HG02870 (cell line): ENCODE measurements around the gene DYRK3.
A peak's percentile ranks its signal among the peaks of the same experiment; 100 is the strongest.
"Not testable (repeated sequence)": the region's sequence is repeated elsewhere in the genome, so short reads cannot be mapped to it uniquely, and the experiment has no call there.

ENCODE experiments used
- ATAC-seq: cut with Tn5 transposase; IDR thresholded peaks from one replicate; pipeline ENCODE4 v1.9.1; 2021; ENCODE audit warnings: mild to moderate bottlenecking, moderate library complexity; ENCODE audit not compliant: unreplicated experiment

Gene DYRK3

GRCh38 chr1:206635080-206635977, at the start of gene DYRK3:
DYRK3 (plus strand) TSS chr1:206635536; CDS start chr1:206635704, 168 bp downstream.
- peak; percentile 82 for ATAC-seq

GRCh38 chr1:206586501-206587445, 48.6 kb upstream of the DYRK3 start:
- no peak for ATAC-seq

DNA sequence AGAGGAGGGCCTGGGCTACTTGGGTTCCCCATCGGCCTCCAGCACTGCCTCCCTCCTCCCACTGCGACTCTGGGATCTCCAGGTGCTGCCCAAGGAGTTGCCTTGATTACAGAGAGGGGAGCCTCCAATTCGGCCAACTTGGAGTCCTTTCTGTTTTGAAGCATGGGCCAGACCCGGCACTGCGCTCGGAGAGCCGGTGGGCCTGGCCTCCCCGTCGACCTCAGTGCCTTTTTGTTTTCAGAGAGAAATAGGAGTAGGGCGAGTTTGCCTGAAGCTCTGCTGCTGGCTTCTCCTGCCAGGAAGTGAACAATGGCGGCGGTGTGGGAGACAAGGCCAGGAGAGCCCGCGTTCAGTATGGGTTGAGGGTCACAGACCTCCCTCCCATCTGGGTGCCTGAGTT, 47.4 kb upstream of the DYRK3 start:
- ATAC-seq: no peak

DNA sequence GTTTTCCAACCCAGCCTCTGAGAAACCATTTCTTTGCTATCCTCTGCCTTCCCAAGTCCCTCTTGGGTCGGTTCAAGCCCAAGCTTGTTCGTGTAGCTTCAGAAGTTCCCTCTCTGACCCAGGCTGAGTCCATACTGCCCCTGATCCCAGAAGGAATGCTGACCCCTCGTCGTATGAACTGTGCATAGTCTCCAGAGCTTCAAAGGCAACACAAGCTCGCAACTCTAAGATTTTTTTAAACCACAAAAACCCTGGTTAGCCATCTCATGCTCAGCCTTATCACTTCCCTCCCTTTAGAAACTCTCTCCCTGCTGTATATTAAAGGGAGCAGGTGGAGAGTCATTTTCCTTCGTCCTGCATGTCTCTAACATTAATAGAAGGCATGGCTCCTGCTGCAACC, 46.8 kb upstream of the DYRK3 start:
- ATAC-seq: no peak

GRCh38 chr1:206589206-206589605, 46.1 kb upstream of the DYRK3 start:
- no peak for ATAC-seq

GRCh38 chr1:206590025-206590758, 45.1 kb upstream of the DYRK3 start:
- peak; percentile 77 for ATAC-seq

- no peak for ATAC-seq
Observed at GRCh38 chr1:206591226-206591625, 44.1 kb upstream of the DYRK3 start.

- no peak for ATAC-seq
Observed at GRCh38 chr1:206591696-206592095, 43.6 kb upstream of the DYRK3 start.

GRCh38 chr1:206593351-206593925, 41.9 kb upstream of the DYRK3 start:
- no peak for ATAC-seq

DNA sequence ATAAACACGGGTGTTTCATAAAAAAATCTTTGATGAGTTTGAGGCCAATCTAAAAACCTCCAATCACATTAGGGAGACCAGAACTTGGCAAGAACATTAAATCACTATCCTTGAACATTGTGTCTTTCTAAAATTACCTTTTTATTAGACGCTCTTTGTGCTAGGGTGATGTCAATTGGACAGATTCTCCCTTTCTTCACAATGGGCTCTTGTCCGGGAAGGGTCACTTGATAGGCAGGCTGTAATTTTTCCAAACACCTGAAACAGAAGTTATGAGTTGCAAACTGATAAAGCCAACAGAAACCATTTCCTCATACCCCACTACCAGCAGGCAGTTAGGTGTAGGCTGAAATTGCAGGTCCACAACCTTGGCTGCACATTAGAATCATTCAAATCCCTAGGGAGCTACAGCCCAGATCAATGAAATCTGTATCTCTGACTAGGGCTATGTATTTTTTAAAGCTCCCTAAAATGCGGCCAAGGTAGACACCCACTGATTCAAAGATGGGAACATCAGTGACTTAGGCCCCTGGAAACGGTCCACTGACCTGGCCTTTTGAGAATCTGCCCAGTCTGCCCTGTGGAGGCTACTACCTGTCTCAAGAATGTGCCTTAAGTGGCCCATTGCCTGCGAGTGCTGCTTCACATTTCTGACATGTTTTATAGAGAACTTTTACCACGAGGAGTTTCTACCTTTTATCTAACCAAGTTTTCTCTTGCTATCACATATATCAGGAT, 39.6 kb upstream of the DYRK3 start:
- ATAC-seq: no peak

- no peak for ATAC-seq
Observed at GRCh38 chr1:206596319-206596666, 39.0 kb upstream of the DYRK3 start.

DNA sequence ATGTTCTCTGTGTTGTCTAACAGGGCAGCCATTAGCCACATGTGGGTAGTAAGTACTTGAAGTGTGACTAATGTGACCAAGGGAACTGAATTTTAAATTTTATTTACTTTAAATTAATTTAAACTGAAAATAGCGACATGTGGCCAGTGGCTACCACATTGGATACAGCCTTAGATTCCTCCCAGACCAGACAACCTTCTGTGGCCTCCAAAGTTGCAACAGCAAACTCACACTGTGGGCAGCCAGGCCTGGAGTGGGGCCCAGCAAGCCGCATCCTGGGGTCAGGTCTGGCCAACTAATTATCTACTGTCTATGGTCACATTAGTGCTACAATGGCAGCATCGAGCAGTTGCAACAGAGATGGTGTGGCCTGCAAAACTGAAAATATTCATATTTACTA, 34.8 kb upstream of the DYRK3 start:
- ATAC-seq: no peak

- ATAC-seq: no peak
Observed at GRCh38 chr1:206604861-206605260, 30.5 kb upstream of the DYRK3 start.

DNA sequence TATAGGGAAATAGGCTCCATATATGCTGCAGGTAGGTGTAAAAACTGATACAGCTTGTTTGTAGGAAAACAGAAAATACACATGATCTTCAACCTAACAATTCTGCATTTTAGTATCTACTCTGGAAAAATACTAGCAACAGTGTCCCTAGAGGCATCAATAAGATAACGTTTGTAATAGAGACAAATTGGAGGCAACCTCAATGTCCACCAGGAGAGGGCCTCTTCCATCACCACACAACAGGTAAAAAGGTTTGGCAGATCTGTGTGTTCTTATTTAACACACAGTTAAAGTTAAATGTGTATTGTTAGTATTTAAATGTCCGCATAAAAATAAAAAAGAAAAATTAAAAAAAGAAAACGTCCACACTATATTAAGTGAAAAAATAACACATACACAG, 28.5 kb upstream of the DYRK3 start:
- ATAC-seq: no peak

GRCh38 chr1:206608108-206608698, 27.1 kb upstream of the DYRK3 start:
- ATAC-seq: no peak

- ATAC-seq: no peak
Observed at GRCh38 chr1:206609229-206609991, 25.9 kb upstream of the DYRK3 start.

- ATAC-seq: peak; percentile 65
Observed at GRCh38 chr1:206612129-206612876, 23.0 kb upstream of the DYRK3 start, which contains the start of gene EIF2D. EIF2D (minus strand) TSS chr1:206612465; CDS start chr1:206612342, 123 bp downstream.

DNA sequence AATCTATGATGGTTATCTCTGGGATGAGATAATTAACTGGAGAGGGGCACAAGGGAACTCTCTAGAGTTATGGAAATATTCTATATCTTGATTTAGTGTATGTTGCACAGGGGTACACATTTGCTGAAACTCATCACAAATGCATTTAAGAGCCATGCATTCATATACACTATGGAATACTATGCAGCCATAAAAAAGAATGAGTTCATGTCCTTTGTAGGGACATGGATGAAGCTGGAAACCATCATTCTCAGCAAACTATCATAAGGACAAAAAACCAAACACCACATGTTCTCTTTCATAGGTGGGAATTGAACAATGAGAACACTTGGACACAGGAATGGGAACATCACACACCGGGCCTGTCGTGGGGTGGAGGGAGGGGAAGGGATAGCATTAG, 8.9 kb upstream of the DYRK3 start:
- not testable (repeated sequence) for ATAC-seq
